Keratinocyte (primary cell): Measurements from ENCODE around the gene TNPO1.

ENCODE experiments used
- CTCF ChIP-seq, 3 experiments: IDR thresholded peaks in 1 of 3; conservative IDR thresholded peaks in 1 of 3; optimal IDR thresholded peaks in 1 of 3; 2 replicates in 2 of 3; 3 replicates in 1 of 3; pipeline versions ENCODE3 to v1.5.1; 2011; ENCODE audit warnings: low read length in 3 of 3, mild to moderate bottlenecking in 3 of 3, moderate library complexity in 2 of 3, control low read depth in 1 of 3, inconsistent platforms in 1 of 3; ENCODE audit not compliant: insufficient read depth in 2 of 3; ENCODE audit errors: extremely low read depth in 1 of 3
- EZH2 ChIP-seq: IDR thresholded peaks from one replicate; pipeline ENCODE4 v1.6.1; 2012; ENCODE audit warnings: inconsistent platforms, mild to moderate bottlenecking, low read length, moderate library complexity

GRCh38 chr5:72842816-72843215, 26.4 kb downstream of the TNPO1 start:
- TF ChIP-seq CTCF (optimal IDR thresholded peaks at IDR 0.05 in 1 of 3, IDR thresholded peaks at IDR 0.05 in 1 of 3, conservative IDR thresholded peaks at IDR 0.05 in 1 of 3; ENCODE audit: extremely low read depth in 1 of 3, insufficient read depth in 2 of 3, low read length in 3 of 3) (peak in 2 of 3 experiments; percentile 18 to 56), EZH2 (no peak)
